Upper lobe of left lung (tissue), 4 donors: ENCODE results near the gene WDR38.

Source experiments
- EP300 ChIP-seq, 4 donors: sonication (generic); formaldehyde crosslinking; IDR thresholded peaks; one replicate each; pipeline ENCODE4 v1.5.1; 2017; ENCODE audit warnings: antibody characterized with exemption in 4 of 4, control low read depth in 2 of 4
- TF ChIP-seq, protein P1 (sequence below), 6 experiments: fragments of 450-650 bp in 4 of 6; fragments of 200-600 bp in 2 of 6; sonication (generic) in 2 of 6; IDR thresholded peaks; one replicate each; pipeline ENCODE4 v1.5.1; 2016 to 2019; ENCODE audit warnings: antibody characterized with exemption in 6 of 6

- TF ChIP-seq, protein P1, sequence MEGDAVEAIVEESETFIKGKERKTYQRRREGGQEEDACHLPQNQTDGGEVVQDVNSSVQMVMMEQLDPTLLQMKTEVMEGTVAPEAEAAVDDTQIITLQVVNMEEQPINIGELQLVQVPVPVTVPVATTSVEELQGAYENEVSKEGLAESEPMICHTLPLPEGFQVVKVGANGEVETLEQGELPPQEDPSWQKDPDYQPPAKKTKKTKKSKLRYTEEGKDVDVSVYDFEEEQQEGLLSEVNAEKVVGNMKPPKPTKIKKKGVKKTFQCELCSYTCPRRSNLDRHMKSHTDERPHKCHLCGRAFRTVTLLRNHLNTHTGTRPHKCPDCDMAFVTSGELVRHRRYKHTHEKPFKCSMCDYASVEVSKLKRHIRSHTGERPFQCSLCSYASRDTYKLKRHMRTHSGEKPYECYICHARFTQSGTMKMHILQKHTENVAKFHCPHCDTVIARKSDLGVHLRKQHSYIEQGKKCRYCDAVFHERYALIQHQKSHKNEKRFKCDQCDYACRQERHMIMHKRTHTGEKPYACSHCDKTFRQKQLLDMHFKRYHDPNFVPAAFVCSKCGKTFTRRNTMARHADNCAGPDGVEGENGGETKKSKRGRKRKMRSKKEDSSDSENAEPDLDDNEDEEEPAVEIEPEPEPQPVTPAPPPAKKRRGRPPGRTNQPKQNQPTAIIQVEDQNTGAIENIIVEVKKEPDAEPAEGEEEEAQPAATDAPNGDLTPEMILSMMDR (IDR thresholded peaks at IDR 0.05): no peak
- no peak for TF ChIP-seq EP300 (IDR thresholded peaks at IDR 0.05)
Measured at GRCh38 chr9:124835026-124835557, 18.2 kb upstream of the WDR38 start.
